HCT116 (cell line): ENCODE results near the gene ZNF358. TPM values are rescaled to one million over a fixed set of nuclear protein-coding genes. Genes with fewer than 3 reads are reported as not detected.

Source experiments
- ATAC-seq: fragments of 200-7000 bp; cut with Tn5 transposase; 2 replicates; pipeline ENCODE4 v1.9.1; 2020; ENCODE audit warnings: mild to moderate bottlenecking, moderate library complexity
- BruUV-seq: library from RNA; stranded (reverse); fragments of 400-500 nt; replicated peaks from 2 replicates; lab custom pipeline; 2021; lab: Mats Ljungman, UMichigan
- CTCF ChIA-PET: fragments of 300-600 bp; sonication (Branson Sonifier 250); formaldehyde crosslinking; loops from one replicate; lab custom pipeline; 2021; ENCODE audit warnings: antibody characterized with exemption; lab: Charles Lee
- POLR2A ChIA-PET: fragments of 300-600, 350-600 bp; sonication (Branson Sonifier 250); formaldehyde crosslinking; loops from one replicate; lab custom pipeline; 2021; ENCODE audit warnings: antibody characterized with exemption; lab: Charles Lee
- RAD21 ChIA-PET, 2 experiments: fragments of 300-600 bp; sonication (Branson Sonifier 250); formaldehyde crosslinking; loops; one replicate each; lab custom pipeline; 2023; ENCODE audit warnings: low total read pairs in 2 of 2; ENCODE audit not compliant: uncharacterized antibody in 2 of 2, unreplicated experiment in 2 of 2, low non-redundant PET in 1 of 2; lab: Charles Lee
- DNase-seq: peaks from one replicate; pipeline ENCODE4 v3.0.0-alpha.2; 2010; ENCODE audit warnings: low read depth, low spot score
- H2AFZ ChIP-seq: fragments of 200-600 bp; shearing (Covaris generic), sonication (generic); 2 replicates; pipeline ENCODE4 v1.6.1; 2017; ENCODE audit warnings: low read depth, mixed run types, mixed read lengths, antibody characterized with exemption, low read length; ENCODE audit not compliant: poor library complexity, severe bottlenecking
- H3K27ac ChIP-seq: 2 replicates; pipeline ENCODE4 v1.5.1; 2012; ENCODE audit warnings: low read depth, low read length
- H3K27me3 ChIP-seq: fragments of 200-600 bp; sonication (generic); 2 replicates; pipeline ENCODE4 v1.6.1; 2016; ENCODE audit warnings: mixed run types, low read length, mixed read lengths; ENCODE audit not compliant: insufficient read depth
- H3K36me3 ChIP-seq, 2 experiments: fragments of 200-500 bp in 1 of 2; fragments of 200-600 bp in 1 of 2; sonication (Bioruptor generic) in 1 of 2; sonication (generic) in 1 of 2; 2 replicates each; pipeline versions ENCODE4 v1.5.1 to v1.6.1; 2014 to 2016; ENCODE audit warnings: low read length in 2 of 2, inconsistent platforms in 1 of 2, mixed read lengths in 1 of 2, mixed run types in 1 of 2; ENCODE audit not compliant: insufficient read depth in 2 of 2, control insufficient read depth in 1 of 2
- H3K4me1 ChIP-seq, 2 experiments: fragments of 200-600 bp in 1 of 2; sonication (generic) in 1 of 2; 2 replicates each; pipeline versions ENCODE4 v1.5.1 to v1.6.1; 2012 to 2017; ENCODE audit warnings: low read length in 2 of 2, inconsistent platforms in 1 of 2, mild to moderate bottlenecking in 1 of 2, mixed read lengths in 1 of 2, mixed run types in 1 of 2, moderate library complexity in 1 of 2; ENCODE audit not compliant: insufficient read depth in 2 of 2, control insufficient read depth in 1 of 2
- H3K4me2 ChIP-seq: fragments of 200-600 bp; sonication (generic); 2 replicates; pipeline ENCODE4 v1.6.1; 2017; ENCODE audit warnings: mixed run types, low read length, mixed read lengths
- H3K4me3 ChIP-seq, 2 experiments: fragments of 200-600 bp in 1 of 2; sonication (generic) in 1 of 2; replicated peaks in 1 of 2; 2 replicates each; pipeline ENCODE4 v1.5.1; 2011 to 2016; ENCODE audit warnings: low read length in 2 of 2, control low read depth in 1 of 2, low read depth in 1 of 2, mild to moderate bottlenecking in 1 of 2, mixed read lengths in 1 of 2, mixed run types in 1 of 2
- H3K79me2 ChIP-seq: fragments of 200-600 bp; sonication (generic); 2 replicates; pipeline ENCODE4 v1.6.1; 2017; ENCODE audit warnings: mild to moderate bottlenecking, mixed run types, low read length, moderate library complexity, mixed read lengths; ENCODE audit not compliant: insufficient read depth
- H3K9ac ChIP-seq: fragments of 200-600 bp; sonication (generic); 2 replicates; pipeline ENCODE4 v1.6.1; 2016; ENCODE audit warnings: low read length, mixed read lengths
- H3K9me2 ChIP-seq: fragments of 200-600 bp; sonication (generic), shearing (Covaris generic); 2 replicates; pipeline ENCODE4 v1.6.1; 2017; ENCODE audit warnings: mixed run types, mild to moderate bottlenecking, moderate library complexity; ENCODE audit not compliant: insufficient read depth
- H3K9me3 ChIP-seq, 2 experiments: fragments of 200-500 bp in 1 of 2; fragments of 200-600 bp in 1 of 2; sonication (Bioruptor generic) in 1 of 2; sonication (generic) in 1 of 2; 2 replicates each; pipeline ENCODE4 v1.6.1; 2014 to 2017; ENCODE audit warnings: low read length in 2 of 2, mixed read lengths in 2 of 2, inconsistent platforms in 1 of 2, low read depth in 1 of 2, mild to moderate bottlenecking in 1 of 2, mixed run types in 1 of 2, moderate library complexity in 1 of 2; ENCODE audit not compliant: control insufficient read depth in 1 of 2, insufficient read depth in 1 of 2
- H4K20me1 ChIP-seq: fragments of 200-600 bp; sonication (generic), shearing (Covaris generic); 2 replicates; pipeline ENCODE4 v1.6.1; 2017; ENCODE audit warnings: mixed run types, mild to moderate bottlenecking, moderate library complexity; ENCODE audit not compliant: insufficient read depth
- ATF3 ChIP-seq: IDR thresholded peaks from 2 replicates; pipeline ENCODE4 v1.6.1; 2012
- CBX3 ChIP-seq: IDR thresholded peaks from 2 replicates; pipeline ENCODE4 v1.6.1; 2012; ENCODE audit warnings: low read depth
- CEBPB ChIP-seq: IDR thresholded peaks from 2 replicates; pipeline ENCODE4 v1.6.1; 2012; ENCODE audit warnings: low read depth
- EZH2phosphoT487 ChIP-seq: fragments of 200-600 bp; IDR thresholded peaks from 2 replicates; pipeline ENCODE4 v1.6.1; 2018; ENCODE audit warnings: antibody characterized with exemption, borderline replicate concordance
- FOSL1 ChIP-seq: IDR thresholded peaks from 2 replicates; pipeline ENCODE4 v1.6.1; 2012; ENCODE audit warnings: low read depth
- JUND ChIP-seq: IDR thresholded peaks from 2 replicates; pipeline ENCODE4 v1.6.1; 2012
- POLR2A ChIP-seq: IDR thresholded peaks from 2 replicates; pipeline ENCODE4 v1.7.0; 2011; ENCODE audit warnings: borderline replicate concordance; ENCODE audit not compliant: insufficient read depth, insufficient read length; ENCODE audit errors: extremely low read depth
- POLR2AphosphoS5 ChIP-seq: IDR thresholded peaks from 2 replicates; pipeline ENCODE4 v1.6.1; 2011; ENCODE audit warnings: mild to moderate bottlenecking, low read depth, low read length, moderate library complexity
- RAD21 ChIP-seq: IDR thresholded peaks from 2 replicates; pipeline ENCODE4 v1.6.1; 2012; ENCODE audit warnings: low read depth, mild to moderate bottlenecking
- SIN3A ChIP-seq: IDR thresholded peaks from 2 replicates; pipeline ENCODE4 v1.6.1; 2012; ENCODE audit warnings: low read depth
- SP1 ChIP-seq: IDR thresholded peaks from 2 replicates; pipeline ENCODE4 v1.6.1; 2012; ENCODE audit warnings: low read depth
- SRF ChIP-seq: IDR thresholded peaks from 2 replicates; pipeline ENCODE4 v1.6.1; 2012; ENCODE audit warnings: low read depth
- TCF7L2 ChIP-seq: IDR thresholded peaks from 2 replicates; pipeline ENCODE4 v1.7.0; 2011; ENCODE audit warnings: borderline replicate concordance, inconsistent platforms; ENCODE audit not compliant: insufficient read depth, insufficient read length; ENCODE audit errors: extremely low read depth
- YY1 ChIP-seq: IDR thresholded peaks from 2 replicates; pipeline ENCODE4 v1.6.1; 2011; ENCODE audit warnings: low read length, low read depth, moderate library complexity, mild to moderate bottlenecking; ENCODE audit not compliant: insufficient replicate concordance; ENCODE audit errors: extremely low read depth
- ZBTB33 ChIP-seq: IDR thresholded peaks from 2 replicates; pipeline ENCODE4 v1.6.1; 2011; ENCODE audit warnings: mild to moderate bottlenecking, low read length, moderate library complexity; ENCODE audit not compliant: insufficient replicate concordance; ENCODE audit errors: extremely low read depth
- ZFX ChIP-seq: fragments of 450-650 bp; IDR thresholded peaks from 2 replicates; pipeline ENCODE4 v1.6.1; 2017
- ZNF274 ChIP-seq: fragments of 200-500 bp; sonication (Bioruptor generic); IDR thresholded peaks from 2 replicates; pipeline ENCODE4 v1.6.1; 2014; ENCODE audit warnings: mild to moderate bottlenecking, low read depth, low read length, inconsistent platforms
- intact Hi-C: fragments of 100-400 bp; cut with micrococcal nuclease; formaldehyde crosslinking; loops from 2 replicates; pipeline ENCODE4 v1.10.0; 2022
- total RNA-seq: library from RNA; stranded (reverse); gene quantifications from one replicate; pipeline ENCODE4 v1.2.1, GENCODE V29; 2021; ENCODE audit not compliant: unreplicated experiment

ZNF358 gene
- total RNA-seq, 1 experiment from 2014 or later: 20.7 TPM

GRCh38 chr19:7519361-7520130 is 3.6 kb downstream of the ZNF358 start:
- peaks cover 4% of the 10 kb centered on the region; the same call in 1 of the 2 replicates for H3K79me2 ChIP-seq
- TF ChIP-seq RAD21: no peak
- TF ChIP-seq CEBPB: no peak
- no peak for TF ChIP-seq SIN3A
- no peak for TF ChIP-seq ZFX
- TF ChIP-seq YY1: no peak
- no peak for TF ChIP-seq POLR2AphosphoS5
- TF ChIP-seq JUND: no peak
- no peak for TF ChIP-seq CBX3
- TF ChIP-seq TCF7L2: no peak
- TF ChIP-seq ATF3: no peak
- no peak for TF ChIP-seq SRF
- no peak for TF ChIP-seq SP1
- TF ChIP-seq FOSL1: no peak
- TF ChIP-seq EZH2phosphoT487: no peak
- no peak for TF ChIP-seq POLR2A
- TF ChIP-seq ZNF274: no peak
- no peak for TF ChIP-seq ZBTB33
- TF ChIP-seq, all 23 proteins: peak for 0
- DNase-seq (no peak), ATAC-seq (no peak)
- Histone ChIP-seq H3K9me3 (no peaks in the 10 kb centered on the region), H3K9ac (no peak overlapping the region), H3K4me1 (peaks cover 17 to 33% of the 10 kb centered on the region in 2 experiments), H3K27me3 (no peaks in the 10 kb centered on the region), H4K20me1 (no peaks in the 10 kb centered on the region), H3K4me3 (no peak overlapping the region), H3K9me2 (no peaks in the 10 kb centered on the region), H3K27ac (no peak overlapping the region), H3K36me3 (no peaks in the 10 kb centered on the region), H2AFZ (no peak overlapping the region), H3K4me2 (no peak overlapping the region)
- CTCF ChIA-PET: no interaction called here
- intact Hi-C loops: no loop called here
- RAD21 ChIA-PET: no interaction called here
- BruUV-seq: no TSS peak
- POLR2A ChIA-PET: no interaction called here
